ENCODE results near the gene CAPZB. TPM values are rescaled to one million over a fixed set of nuclear protein-coding genes. Genes with fewer than 3 reads are reported as not detected.

Gene CAPZB
- polyA plus RNA-seq, 3 donors: 290 to 504 (median 407) TPM

- H3K27me3 Mint-ChIP-seq (ENCODE audit: low read depth in 3 of 3): peaks cover 0 to 1% (median 0%) of the 10 kb centered on the region in 3 donors
- peaks cover 0 to 4% of the 10 kb centered on the region in 2 donors for H3K9me3 ChIP-seq (replicated peaks in 1 of 2; ENCODE audit: control insufficient read depth in 1 of 2, insufficient read depth in 1 of 2, low read length in 2 of 2)
- no peaks in the 10 kb centered on the region for H4K20me1 ChIP-seq (ENCODE audit: insufficient read depth, low read length)
- peaks cover 35% of the 10 kb centered on the region for H3K4me1 Mint-ChIP-seq
- no peaks in the 10 kb centered on the region for H3K79me2 ChIP-seq (ENCODE audit: insufficient read depth, low read length)
- no peak for TF ChIP-seq CTCF (IDR thresholded peaks at IDR 0.05)
- 90% methylated on average over 2 of the region's 4 CpGs for WGBS (ENCODE audit: insufficient coverage)
- no peak overlapping the region for H3K4me2 ChIP-seq (replicated peaks; ENCODE audit: extremely low read depth, low read length, poor library complexity, severe bottlenecking)
- H3K4me3 ChIP-seq (replicated peaks in 1 of 3; ENCODE audit: low read depth in 2 of 3, low read length in 3 of 3): no peak overlapping the region
- no peaks in the 10 kb centered on the region for H3K36me3 ChIP-seq (replicated peaks in 1 of 2; ENCODE audit: control insufficient read depth in 1 of 2, insufficient read depth in 2 of 2, low read length in 2 of 2)
- H3K36me3 Mint-ChIP-seq: no peaks in the 10 kb centered on the region
- peaks cover 38 to 40% of the 10 kb centered on the region in 2 donors for H3K4me1 ChIP-seq (ENCODE audit: control insufficient read depth in 1 of 2, insufficient read depth in 2 of 2, low read length in 2 of 2)
- no peak overlapping the region for H3K4me3 Mint-ChIP-seq
- H3K9ac ChIP-seq (ENCODE audit: insufficient read depth, low read length, poor library complexity, severe bottlenecking): no peak overlapping the region
- H3K27ac ChIP-seq (ENCODE audit: low read depth in 1 of 2, low read length in 2 of 2): no peak overlapping the region
- H3K27ac Mint-ChIP-seq: no peak overlapping the region
- intact Hi-C loops (cut with micrococcal nuclease): no loop called here
- H3K27me3 ChIP-seq (ENCODE audit: control insufficient read depth in 2 of 2, insufficient read depth in 2 of 2, low read length in 2 of 2): no peaks in the 10 kb centered on the region
- peaks cover 0 to 8% (median 0%) of the 10 kb centered on the region in 7 donors for H3K9me3 Mint-ChIP-seq
- DNase-seq: no peak
- no peak overlapping the region for H2AFZ ChIP-seq (ENCODE audit: insufficient read depth, low read depth, low read length, poor library complexity, severe bottlenecking)
Observed at GRCh38 chr1:19515201-19515600, 29.9 kb upstream of the CAPZB start.

- Histone ChIP-seq H3K4me1 (ENCODE audit: control insufficient read depth in 1 of 2, insufficient read depth in 2 of 2, low read length in 2 of 2) (peaks cover 46 to 48% of the 10 kb centered on the region in 2 donors), H3K4me3 (replicated peaks in 1 of 3; ENCODE audit: low read depth in 2 of 3, low read length in 3 of 3) (no peak overlapping the region), H3K79me2 (ENCODE audit: insufficient read depth, low read length) (no peaks in the 10 kb centered on the region), H3K9me3 (replicated peaks in 1 of 2; ENCODE audit: control insufficient read depth in 1 of 2, insufficient read depth in 1 of 2, low read length in 2 of 2) (peaks cover 0 to 4% of the 10 kb centered on the region in 2 donors), H3K4me2 (replicated peaks; ENCODE audit: extremely low read depth, low read length, poor library complexity, severe bottlenecking) (no peak overlapping the region), H3K9ac (ENCODE audit: insufficient read depth, low read length, poor library complexity, severe bottlenecking) (no peak overlapping the region), H3K27ac (ENCODE audit: low read depth in 1 of 2, low read length in 2 of 2) (no peak overlapping the region), H3K27me3 (ENCODE audit: control insufficient read depth in 2 of 2, insufficient read depth in 2 of 2, low read length in 2 of 2) (no peaks in the 10 kb centered on the region), H3K36me3 (replicated peaks in 1 of 2; ENCODE audit: control insufficient read depth in 1 of 2, insufficient read depth in 2 of 2, low read length in 2 of 2) (no peaks in the 10 kb centered on the region), H2AFZ (ENCODE audit: insufficient read depth, low read depth, low read length, poor library complexity, severe bottlenecking) (no peak overlapping the region), H4K20me1 (ENCODE audit: insufficient read depth, low read length) (no peaks in the 10 kb centered on the region)
- no peaks in the 10 kb centered on the region for H3K36me3 Mint-ChIP-seq
- peaks cover 0 to 1% (median 0%) of the 10 kb centered on the region in 3 donors for H3K27me3 Mint-ChIP-seq (ENCODE audit: low read depth in 3 of 3)
- no peak overlapping the region for H3K27ac Mint-ChIP-seq
- H3K4me3 Mint-ChIP-seq: no peak overlapping the region
- H3K9me3 Mint-ChIP-seq: peaks cover 0 to 8% (median 0%) of the 10 kb centered on the region in 7 donors
- intact Hi-C loops (cut with micrococcal nuclease): no loop called here
- 98% methylated on average over 6 of the region's 7 CpGs for WGBS (ENCODE audit: insufficient coverage)
- peaks cover 42% of the 10 kb centered on the region for H3K4me1 Mint-ChIP-seq
- no peak for TF ChIP-seq CTCF (IDR thresholded peaks at IDR 0.05)
- no peak for DNase-seq
Observed at GRCh38 chr1:19514391-19514831, 29.1 kb upstream of the CAPZB start.

Measured in CD14-positive monocyte (primary cell).